SU-DHL-6 (cell line): ENCODE results near the gene OR10K2.

Experiments used
- EZH2phosphoT487 ChIP-seq: fragments of 200-600 bp; sonication (generic), shearing (Covaris generic); conservative IDR thresholded peaks from 2 replicates; pipeline ENCODE4 v1.6.1; 2018; ENCODE audit warnings: mild to moderate bottlenecking, antibody characterized with exemption, low read length, moderate library complexity, mixed read lengths
- TF ChIP-seq, protein P1 (sequence below): fragments of 200-600 bp; sonication (generic); IDR thresholded peaks from one replicate; pipeline ENCODE4 v1.5.1; 2017; ENCODE audit warnings: antibody characterized with exemption, mild to moderate bottlenecking, low read length, moderate library complexity; ENCODE audit not compliant: insufficient read depth, poor library complexity, severe bottlenecking

DNA sequence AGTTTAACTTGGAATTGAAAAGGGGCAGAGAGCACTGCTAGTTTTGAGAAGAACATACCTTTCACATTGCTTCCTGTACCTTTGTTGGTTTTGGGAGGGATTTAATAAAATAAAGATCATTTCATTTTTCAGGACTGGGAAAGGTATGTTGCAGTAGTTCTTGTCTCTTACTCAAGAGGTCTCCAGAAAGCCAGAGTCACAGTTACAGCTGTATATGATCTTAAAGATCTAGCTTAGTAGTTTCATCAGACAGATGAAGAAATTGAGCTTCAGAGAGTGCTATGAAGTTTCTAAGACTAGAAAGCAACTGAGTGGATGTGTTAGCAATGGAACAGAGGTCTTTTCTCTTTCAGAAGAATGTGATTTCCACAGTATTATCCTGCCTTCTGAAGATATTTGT lies 1.0 kb downstream of the OR10K2 start:
- TF ChIP-seq, protein P1, sequence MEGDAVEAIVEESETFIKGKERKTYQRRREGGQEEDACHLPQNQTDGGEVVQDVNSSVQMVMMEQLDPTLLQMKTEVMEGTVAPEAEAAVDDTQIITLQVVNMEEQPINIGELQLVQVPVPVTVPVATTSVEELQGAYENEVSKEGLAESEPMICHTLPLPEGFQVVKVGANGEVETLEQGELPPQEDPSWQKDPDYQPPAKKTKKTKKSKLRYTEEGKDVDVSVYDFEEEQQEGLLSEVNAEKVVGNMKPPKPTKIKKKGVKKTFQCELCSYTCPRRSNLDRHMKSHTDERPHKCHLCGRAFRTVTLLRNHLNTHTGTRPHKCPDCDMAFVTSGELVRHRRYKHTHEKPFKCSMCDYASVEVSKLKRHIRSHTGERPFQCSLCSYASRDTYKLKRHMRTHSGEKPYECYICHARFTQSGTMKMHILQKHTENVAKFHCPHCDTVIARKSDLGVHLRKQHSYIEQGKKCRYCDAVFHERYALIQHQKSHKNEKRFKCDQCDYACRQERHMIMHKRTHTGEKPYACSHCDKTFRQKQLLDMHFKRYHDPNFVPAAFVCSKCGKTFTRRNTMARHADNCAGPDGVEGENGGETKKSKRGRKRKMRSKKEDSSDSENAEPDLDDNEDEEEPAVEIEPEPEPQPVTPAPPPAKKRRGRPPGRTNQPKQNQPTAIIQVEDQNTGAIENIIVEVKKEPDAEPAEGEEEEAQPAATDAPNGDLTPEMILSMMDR = no peak
- TF ChIP-seq EZH2phosphoT487 = no peak
